NCI-H1417 treated with DMSO at 0.1 percent for 48 hours (cell line): ENCODE data around the gene SIK3.

Experiments
- DNase-seq: peaks from one replicate; lab custom pipeline; 2025; lab: John Stamatoyannopoulos, UW

SIK3 gene

DNA sequence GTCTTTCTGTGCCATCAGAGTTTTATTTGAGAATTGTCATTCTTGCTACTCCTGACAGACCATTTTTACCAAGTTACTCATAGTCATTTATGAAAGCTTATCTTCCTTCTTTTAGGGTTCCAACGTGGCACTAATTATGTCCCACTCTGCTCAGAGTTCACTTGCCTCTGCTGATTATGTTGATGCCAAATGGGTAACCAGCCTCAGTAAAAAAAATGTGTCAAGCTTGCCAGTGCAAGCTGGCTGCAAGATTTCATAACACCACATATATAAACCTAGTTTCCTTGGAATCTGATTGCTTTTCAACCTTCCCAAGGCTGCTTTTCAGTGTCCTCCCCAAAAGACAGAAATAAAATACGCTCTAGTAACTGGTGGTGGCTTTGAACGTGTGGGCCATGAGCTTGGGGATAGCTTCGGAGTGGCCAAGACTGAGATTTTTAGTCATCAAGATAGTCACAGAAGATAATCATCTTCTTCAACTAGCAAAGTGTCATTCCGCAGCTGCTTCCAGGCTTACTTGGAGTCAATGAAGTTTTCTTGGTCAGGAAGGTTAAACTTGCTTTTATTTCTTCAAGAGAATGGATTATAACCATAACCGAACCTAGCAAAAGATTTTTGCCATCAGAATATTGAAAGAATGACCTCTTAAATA is 231.3 kb downstream of the SIK3 start:
- no peak for DNase-seq

DNA sequence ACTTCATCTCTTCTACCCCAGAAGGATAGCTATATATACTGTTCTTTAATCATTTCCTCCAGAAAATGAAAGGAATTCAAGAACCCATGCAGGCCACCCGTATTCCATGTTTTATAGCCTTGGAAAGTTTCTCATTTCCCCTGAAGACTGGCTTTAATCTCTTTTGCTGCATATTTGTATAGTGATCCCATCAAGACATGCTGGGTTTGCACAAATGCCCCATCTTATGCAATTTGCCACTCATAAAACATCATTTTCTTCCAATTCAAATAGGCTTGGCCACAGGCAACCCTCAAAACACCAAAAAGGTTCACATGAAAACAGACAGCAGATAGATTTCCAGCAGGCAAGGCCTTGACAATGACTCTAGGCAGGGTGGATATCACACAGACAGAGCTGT is 232.5 kb downstream of the SIK3 start:
- no peak for DNase-seq

DNA sequence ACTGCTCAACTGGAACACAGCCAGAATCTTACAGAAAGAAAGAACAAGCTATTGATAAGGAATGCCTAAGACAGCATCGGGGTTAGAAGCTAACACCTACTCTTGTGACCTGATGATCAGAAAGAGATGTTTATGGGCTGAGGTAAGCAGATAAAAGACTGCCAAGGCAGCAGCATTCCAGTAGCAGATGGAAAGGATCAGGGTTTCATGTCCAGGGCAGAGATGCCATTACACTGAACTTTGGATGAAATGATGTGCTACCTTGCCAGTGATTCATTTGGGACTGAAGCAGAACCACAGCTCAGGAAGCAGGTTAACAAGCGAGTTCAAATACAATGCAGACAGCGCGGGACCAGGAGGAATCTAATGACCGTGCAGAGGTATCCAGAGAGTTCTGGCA is 233.7 kb downstream of the SIK3 start:
- no peak for DNase-seq

DNA sequence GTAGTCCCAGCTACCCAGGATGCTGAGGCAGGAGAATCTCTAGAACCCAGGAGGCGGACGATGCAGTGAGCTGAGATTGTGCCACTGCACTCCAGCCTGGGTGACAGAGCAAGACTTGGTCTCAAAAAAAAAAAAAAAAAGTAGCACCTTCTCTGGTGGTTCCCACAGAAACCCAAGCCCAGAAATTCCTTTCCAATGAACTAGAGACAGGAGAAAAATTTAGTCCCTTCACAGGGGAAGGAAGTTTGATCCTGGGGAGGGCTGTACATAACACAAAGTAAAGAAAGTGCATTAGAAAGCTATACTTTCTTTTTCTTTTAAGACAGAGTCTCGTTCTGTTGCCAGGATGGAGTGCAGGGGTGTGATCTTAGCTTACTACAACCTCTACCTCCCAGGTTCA is 235.3 kb downstream of the SIK3 start:
- no peak for DNase-seq

DNA sequence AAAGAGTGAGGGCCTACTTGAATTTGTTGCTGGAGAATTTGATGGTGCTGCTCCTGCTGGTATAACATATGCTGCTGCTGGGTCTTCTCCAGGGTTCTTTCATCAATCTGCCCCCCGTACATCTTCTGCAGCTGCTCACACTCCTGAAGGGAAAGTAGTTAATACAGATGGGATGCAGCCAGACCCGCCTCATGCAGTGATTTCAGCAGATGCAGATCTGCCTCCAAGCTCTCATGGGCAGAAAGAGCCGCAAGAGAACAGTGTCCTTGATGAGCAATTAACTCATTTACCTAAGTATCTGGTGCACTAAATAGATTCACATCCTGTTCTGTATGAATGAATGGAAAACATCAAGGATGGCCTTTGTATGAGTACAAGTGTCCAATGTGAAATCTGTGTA is 236.0 kb downstream of the SIK3 start:
- DNase-seq: no peak

DNA sequence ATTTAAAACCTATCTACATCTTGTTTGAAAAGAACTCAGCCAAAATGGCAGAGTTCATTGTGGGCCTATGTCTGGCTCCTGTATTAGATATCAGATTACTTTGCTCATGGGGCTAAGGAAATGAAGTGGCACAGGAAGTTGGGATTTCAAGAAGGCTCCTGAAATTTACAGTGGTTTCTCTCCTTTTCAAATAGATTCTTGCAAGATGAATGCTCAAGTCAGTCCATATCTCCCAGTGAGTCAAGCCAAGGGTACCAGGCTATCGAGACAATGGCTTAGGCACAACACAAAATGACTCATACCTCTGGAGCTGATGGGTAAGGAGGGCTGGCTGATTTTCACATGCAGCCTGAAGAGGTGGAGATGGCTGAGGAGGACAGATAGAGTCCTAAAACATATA is 236.7 kb downstream of the SIK3 start:
- DNase-seq: no peak

DNA sequence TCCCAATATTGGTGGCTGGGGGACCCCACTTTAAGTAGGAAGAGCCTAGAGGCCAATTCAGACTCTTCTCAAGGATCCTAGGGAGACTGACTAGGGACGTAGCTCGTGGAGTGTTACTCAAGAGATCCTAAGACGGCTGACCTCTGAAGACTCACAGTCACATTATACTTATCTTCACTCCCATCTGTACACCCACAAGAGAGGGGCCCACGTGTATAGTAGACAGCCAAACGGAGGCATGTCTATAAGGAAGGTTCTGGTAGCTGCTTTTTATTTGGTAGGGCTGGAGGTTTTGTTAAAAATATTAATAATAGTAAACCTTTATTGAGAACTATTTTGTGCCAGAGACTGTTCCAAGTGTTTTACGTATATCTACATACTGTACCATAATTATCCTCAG is 237.9 kb downstream of the SIK3 start:
- DNase-seq: no peak

DNA sequence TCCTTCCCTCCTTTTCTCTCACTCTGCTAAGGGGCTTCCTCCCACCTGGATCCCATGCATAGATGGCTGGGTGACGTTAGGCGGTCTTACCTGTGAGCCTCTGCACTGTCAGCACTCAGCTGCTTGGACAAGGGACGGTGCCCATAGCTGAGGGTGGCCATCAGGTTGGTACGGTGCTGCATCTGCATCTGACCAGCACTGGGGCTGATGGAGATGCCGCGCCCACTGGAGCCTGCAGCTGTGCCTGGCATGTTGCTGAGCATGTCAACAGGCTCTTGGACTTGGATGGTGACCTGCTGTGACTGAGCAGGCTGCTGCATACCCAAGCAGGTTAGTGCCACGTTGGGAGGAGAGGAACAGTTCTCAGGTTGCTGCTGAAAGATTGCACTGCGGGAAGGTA is 239.1 kb downstream of the SIK3 start:
- no peak for DNase-seq

DNA sequence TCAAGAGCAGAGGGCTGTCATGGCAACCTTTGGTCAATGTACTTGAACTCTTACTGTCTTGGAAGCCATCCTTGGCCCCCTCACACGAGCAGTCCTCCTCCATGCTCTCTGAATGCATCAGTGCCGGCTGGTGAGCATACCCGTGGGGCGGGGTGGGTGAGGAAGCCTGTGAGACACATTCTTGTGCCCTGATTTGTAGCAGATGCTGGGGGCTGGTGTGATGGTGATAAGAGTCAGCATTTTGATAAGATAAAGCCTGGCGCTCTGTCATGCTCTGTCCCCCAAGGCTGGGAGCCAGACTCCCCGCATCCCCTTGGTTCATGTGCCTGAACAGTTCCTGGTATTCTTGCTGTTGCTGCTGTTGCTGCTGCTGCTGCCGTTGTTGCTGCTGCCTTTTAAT is 240.3 kb downstream of the SIK3 start:
- no peak for DNase-seq

DNA sequence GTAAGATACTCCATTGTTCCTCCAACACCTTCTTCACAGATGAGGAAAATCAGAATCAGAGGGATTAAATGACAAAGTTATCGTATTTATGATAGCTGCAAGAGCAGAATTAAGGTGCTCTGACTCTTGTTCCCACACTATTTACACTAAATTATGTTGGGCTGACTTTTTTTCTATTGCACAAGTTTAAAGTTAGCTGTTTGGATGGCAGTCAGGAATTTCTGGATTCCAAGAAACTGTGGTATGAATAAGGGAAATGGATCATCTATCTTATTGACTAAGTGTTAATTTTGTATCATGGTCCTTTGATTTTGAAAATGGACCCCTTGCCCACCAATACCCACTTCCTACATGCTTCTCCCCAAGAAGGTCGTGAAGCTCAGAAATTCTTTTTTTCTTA is 240.9 kb downstream of the SIK3 start:
- DNase-seq: no peak

DNA sequence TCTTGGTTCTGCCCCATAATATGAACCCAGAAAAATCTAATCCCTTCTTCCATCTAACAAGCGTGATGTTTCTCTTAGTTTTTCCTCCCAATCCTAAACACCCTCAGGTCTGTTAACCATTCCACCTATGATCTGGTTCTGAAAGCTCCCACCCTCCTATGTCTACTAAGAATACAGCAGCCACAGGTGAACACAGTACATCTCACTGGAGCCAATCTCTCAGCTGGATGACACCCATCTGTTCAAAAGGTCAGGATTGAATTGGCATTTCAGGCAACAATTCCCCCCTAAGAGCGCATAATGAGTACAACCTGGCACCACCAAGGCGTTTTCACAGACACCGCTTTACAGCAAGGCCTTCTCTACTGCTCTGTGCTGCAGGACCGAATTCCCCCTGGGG is 241.8 kb downstream of the SIK3 start:
- no peak for DNase-seq

DNA sequence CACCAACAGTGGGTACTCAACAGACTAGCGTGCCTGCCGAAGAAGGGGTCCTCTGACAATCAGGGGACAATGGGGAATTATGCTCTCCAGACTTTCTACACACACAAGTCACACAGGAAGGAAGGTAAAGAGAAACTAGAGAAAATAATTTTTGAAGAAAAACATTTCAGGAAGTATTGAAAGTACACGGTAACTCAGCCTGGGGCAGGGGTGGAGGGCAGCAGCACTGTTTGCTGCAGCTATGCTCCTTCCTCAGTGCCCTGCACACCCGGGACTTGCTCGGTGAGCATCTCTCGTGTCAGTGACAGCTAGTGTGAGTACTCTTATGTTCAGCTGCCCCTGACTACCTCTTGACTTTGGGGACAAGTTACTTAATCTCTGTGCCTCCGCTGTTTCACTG is 242.8 kb downstream of the SIK3 start:
- DNase-seq: no peak

DNA sequence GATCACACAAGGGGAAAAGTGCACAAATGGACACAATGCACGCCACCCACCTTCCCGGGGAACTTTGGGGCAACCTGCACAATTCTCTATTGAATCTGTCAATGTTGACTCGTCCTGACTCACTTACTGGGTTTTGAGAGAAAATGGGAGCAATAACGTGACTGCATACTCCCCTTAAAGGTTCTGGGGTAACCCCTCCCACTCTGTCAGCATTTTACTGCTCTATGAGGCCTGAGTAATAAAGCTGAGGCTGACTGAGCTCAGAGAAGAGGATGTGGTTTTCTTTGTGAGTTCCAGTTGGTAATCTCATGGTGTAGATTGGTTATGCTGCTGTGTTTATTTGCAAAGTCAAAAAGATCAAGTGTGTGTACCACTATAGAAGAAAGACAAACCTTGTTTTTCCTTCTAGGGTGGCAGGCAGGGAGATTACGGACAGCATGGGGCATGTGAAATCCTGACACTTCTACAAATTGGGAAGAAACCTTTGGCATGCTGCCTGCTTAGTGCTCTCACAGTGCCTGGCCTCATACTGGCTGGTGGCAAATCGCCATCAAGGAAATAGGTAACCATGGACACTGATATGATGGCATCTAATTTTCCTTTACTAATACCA is 244.7 kb downstream of the SIK3 start:
- no peak for DNase-seq

DNA sequence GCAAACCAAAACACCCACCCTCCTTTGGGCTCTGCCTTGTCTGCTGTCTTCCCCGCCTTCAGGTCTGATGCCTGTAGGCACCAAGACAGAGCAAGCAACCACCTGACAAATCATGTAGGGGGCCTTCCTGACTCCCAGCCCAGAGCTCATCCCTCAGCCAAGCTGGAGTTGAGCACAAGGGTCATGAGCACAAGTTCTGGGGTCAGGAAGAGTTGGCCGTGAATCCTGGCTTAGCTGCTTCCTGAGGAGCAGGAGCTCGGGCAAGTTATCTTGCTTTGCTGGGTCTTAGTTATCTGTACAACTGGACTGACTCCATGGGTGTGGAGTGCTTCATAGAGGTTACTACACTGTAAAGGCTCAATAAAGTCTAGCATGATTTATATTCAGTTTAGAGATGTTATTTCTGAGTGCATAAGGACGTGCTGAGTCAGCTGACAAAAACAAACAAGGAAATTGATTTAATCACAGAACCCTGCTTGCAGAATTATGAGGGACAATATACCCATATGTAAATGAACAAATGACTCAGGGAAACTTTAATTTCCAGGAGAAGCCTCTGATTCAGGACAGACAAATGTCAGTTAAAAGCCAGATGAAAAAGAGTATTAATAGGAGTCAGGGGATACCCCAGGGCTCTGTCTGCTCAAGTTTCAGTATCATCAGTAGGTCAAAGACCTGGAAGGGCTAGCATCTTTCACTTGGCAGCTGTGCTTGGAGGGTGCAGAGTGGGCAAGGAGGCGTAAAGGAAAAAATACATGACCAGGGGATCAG is 245.8 kb downstream of the SIK3 start:
- DNase-seq: no peak

DNA sequence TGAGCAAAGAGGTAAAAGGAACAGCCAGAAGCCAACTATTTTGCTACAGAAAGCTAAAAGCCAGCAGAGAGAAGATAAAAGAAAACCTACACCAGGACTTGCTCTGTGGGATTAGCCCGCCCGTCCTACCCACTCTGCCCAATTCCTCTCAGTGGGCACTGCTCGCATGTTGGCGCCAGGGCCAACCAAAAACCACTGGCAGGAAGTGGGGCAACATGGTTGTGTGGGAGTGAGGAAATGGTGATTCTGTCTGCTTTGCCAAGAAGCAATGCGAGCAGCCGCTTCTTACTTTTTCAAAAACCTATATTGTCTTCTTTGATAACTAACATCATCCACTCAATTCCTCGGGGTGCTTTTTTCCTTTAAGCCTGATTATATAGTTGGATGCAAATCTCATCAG is 246.6 kb downstream of the SIK3 start:
- no peak for DNase-seq

DNA sequence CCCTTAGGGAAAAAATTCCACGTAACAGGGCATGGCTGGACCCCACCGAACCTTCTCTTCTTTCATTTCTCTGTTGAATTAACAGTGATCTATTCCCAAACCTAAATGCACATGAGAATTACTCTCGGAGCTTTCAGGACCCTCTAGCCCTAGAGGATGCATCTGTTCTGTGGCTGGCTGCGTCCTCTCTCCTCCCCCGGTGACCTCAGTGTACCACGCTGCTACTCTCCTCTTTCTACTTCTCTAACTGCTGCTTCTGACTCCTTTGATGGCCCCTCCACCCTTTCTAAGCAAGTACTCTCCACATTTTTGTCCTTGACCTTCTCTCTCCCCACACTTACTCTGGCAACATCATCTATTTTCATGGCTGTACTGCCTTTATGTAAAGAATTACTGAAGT is 248.7 kb downstream of the SIK3 start:
- DNase-seq: no peak

DNA sequence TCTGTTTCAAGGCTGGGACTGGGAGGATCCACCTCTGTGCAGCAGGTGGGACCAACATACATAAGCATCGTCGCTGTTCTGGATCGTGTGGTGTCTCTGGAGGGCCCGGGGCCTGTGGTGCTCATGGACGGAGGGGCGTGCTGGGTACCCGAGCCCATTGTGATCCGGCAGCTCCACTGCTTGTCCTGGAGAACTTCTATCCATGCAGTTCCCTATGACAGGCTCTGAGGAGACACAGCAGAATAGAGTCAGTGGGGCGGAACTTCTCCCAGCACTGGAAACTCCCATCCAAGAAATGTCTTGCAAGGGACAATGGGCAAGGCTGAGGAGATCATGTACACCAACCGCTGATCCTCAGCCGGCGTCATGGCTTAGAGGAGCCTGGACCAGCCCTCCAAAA is 249.2 kb downstream of the SIK3 start:
- no peak for DNase-seq

DNA sequence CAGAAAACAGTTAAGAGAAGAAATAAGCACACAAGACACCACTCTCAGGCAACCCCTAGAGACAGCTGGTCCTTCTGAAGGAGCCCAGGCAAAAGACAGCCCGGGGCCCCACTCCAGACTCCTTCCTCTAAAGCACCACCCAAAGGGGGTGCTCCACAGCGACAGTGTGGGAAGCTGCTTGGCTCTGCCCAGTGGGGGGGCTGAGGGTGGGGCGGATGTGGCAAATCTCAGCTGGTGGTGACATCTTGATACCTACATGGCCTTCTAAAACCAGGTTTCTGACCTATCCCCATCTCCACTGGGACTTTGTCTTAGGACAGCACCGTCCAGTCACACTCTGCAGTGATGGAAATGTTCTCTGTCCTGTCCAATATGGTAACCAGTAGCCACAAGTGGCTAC is 250.6 kb downstream of the SIK3 start:
- no peak for DNase-seq

DNA sequence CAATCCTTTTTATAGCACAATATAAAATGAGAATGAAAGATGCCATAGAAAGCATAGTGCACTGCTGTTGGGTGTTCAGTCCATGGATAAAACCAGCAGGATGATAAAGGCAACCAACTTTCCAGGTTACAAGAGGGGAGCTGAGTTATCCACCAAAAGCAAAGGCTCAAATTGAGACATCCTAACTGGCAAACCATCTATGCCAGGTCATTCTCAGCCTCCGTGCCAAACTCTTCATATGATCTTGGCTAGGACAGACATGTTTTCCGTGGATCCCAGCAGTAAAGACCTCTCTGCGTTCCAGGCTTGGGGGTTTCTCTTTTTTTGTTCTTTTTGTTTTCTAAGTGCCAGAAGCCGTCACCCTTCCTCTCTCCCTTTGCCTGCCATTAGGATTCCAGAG is 253.5 kb downstream of the SIK3 start:
- DNase-seq: no peak

DNA sequence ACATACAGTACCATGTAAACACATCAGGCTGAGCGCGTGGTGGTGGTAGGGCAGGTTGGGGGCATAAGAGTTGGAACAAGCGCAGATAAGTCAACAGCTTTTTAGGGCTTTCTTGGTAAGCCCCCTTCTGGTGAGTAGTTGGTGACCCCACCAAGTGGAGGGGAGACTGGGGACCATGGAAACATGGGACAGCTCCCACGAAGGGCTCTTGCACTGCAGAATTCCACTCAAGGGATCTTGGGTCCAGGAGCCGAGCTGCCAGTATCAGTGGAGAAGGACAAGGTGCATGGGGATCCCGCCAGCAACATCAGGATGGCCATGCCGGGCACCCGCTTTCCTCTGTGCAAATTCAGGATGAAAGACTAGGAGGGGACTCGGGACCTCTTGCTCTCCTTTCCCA is 254.6 kb downstream of the SIK3 start:
- DNase-seq: no peak

DNA sequence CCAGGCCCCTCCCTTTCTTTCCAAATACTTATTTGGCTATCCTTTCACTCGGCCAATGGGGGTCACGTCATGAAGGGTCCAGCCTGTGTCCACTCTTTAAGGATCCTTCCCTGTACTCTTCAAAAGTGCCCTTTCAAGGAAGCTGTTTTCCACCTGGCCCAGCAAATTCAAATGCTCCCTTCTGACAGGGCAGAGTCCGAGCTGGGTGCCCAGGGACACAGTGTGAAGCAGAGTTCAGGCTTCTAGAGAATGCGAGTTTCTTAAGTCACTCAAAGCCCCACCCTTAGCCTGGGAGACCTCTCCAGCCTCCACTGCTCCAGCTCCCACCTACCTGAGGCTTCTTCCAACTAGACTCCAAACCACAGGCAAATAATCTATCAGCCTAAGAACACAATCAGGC is 255.3 kb downstream of the SIK3 start:
- DNase-seq: no peak

DNA sequence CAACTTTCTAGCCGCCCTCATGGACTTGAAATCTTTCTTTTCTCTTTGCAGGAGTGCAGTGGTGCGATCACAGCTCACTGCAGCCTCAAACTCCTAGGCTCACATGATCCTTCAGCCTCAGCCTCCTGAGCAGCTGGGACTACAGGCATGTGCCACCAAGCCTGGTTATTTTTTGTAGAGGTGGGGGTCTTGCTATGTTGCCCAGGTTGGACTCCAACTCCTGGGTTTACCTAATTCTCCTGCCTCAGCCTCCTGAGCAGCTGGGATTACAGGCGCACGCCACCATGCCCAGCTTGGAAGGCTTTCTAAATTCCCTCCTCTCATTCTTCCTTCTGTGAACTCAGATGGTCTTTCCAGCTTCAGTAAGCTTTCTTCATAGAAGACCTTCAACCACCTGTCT is 256.1 kb downstream of the SIK3 start:
- DNase-seq: no peak

DNA sequence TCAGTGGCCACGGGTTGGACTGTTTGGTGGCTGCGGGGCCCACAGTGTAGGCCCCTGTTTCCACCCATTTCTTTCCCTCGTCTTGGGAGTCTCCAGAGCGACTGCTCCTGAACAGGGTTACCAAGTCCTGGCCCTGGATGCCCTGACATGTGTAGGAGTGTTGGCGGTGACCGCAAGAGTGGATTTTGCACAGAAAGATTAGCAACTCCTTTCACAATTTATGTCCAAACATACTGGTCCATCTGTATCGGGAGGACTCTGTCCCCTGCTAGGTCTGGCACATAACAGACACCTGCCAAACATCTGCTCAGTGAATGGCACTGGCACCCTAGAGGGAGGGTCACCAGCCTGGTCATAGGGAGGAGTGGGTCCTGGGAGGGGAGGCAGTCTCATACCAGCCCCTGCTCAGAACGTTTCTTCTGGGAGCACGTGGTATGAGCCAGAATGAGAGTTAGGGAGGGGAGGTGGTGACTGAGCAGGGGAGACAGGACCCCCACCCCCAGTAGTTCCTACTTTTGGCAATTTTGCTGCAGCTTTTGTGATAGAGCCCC is 257.4 kb downstream of the SIK3 start:
- no peak for DNase-seq
